Measurements from ENCODE around the gene EPHA2.

GRCh38 chr1:16125088-16125470 is 30.8 kb downstream of the EPHA2 start:
- TF ChIP-seq CTCF (conservative IDR thresholded peaks at IDR 0.05; ENCODE audit: low read length) (no peak), EZH2phosphoT487 (IDR thresholded peaks at IDR 0.05; ENCODE audit: borderline replicate concordance, low read depth, low read length) (no peak)

Data from OCI-LY7 (cell line).